H9 (cell line): ENCODE results near the gene HSPA4. TPM values are rescaled to one million over a fixed set of nuclear protein-coding genes. Genes with fewer than 3 reads are reported as not detected.

Experiments
- DNase-seq: peaks from one replicate; pipeline ENCODE4 v3.0.0-alpha.2; 2017
- H2AFZ ChIP-seq: one replicate; pipeline ENCODE4 v1.6.1; 2013; ENCODE audit warnings: mild to moderate bottlenecking, low read length, control low read depth, moderate library complexity
- H2AK5ac ChIP-seq: 2 replicates; pipeline ENCODE4 v1.6.1; 2013; ENCODE audit warnings: low read length, control low read depth, mixed read lengths; ENCODE audit not compliant: insufficient read length
- H2BK120ac ChIP-seq: one replicate; pipeline ENCODE4 v1.6.1; 2013; ENCODE audit warnings: low read depth, mild to moderate bottlenecking, low read length, control low read depth, inconsistent platforms; ENCODE audit not compliant: poor library complexity, severe bottlenecking
- H2BK12ac ChIP-seq: 2 replicates; pipeline ENCODE4 v1.6.1; 2013; ENCODE audit warnings: low read length, control low read depth, mixed read lengths, low read depth; ENCODE audit not compliant: insufficient read length
- H2BK15ac ChIP-seq: 2 replicates; pipeline ENCODE4 v1.6.1; 2013; ENCODE audit warnings: low read depth, low read length, control low read depth
- H2BK20ac ChIP-seq: one replicate; pipeline ENCODE4 v1.6.1; 2013; ENCODE audit warnings: low read depth, mild to moderate bottlenecking, low read length, control low read depth, inconsistent platforms; ENCODE audit not compliant: poor library complexity, severe bottlenecking
- H2BK5ac ChIP-seq: 2 replicates; pipeline ENCODE4 v1.6.1; 2013; ENCODE audit warnings: low read length, control low read depth, mixed read lengths; ENCODE audit not compliant: insufficient read length
- H3K14ac ChIP-seq: 2 replicates; pipeline ENCODE4 v1.6.1; 2013; ENCODE audit warnings: low read length, control low read depth; ENCODE audit not compliant: insufficient read depth
- H3K18ac ChIP-seq: 2 replicates; pipeline ENCODE4 v1.6.1; 2013; ENCODE audit warnings: low read depth, mild to moderate bottlenecking, mixed read lengths, low read length, control low read depth; ENCODE audit not compliant: insufficient read length
- H3K23ac ChIP-seq: 2 replicates; pipeline ENCODE4 v1.6.1; 2013; ENCODE audit warnings: low read length, control low read depth, mixed read lengths, low read depth; ENCODE audit not compliant: insufficient read length
- H3K23me2 ChIP-seq: 2 replicates; pipeline ENCODE4 v1.6.1; 2013; ENCODE audit warnings: low read depth, mild to moderate bottlenecking, mixed read lengths, low read length, control low read depth; ENCODE audit not compliant: insufficient read length, poor library complexity, severe bottlenecking
- H3K27ac ChIP-seq: 2 replicates; pipeline ENCODE4 v1.5.1; 2013; ENCODE audit warnings: low read length, control low read depth, mixed read lengths, low read depth; ENCODE audit not compliant: insufficient read length
- H3K27me3 ChIP-seq: 2 replicates; pipeline ENCODE4 v1.6.1; 2013; ENCODE audit warnings: low read length, control low read depth, inconsistent platforms; ENCODE audit not compliant: insufficient read depth
- H3K4ac ChIP-seq: 2 replicates; pipeline ENCODE4 v1.6.1; 2013; ENCODE audit warnings: low read depth, mild to moderate bottlenecking, control low read depth, inconsistent platforms, low read length, moderate library complexity
- H3K4me1 ChIP-seq: 2 replicates; pipeline ENCODE4 v1.6.1; 2013; ENCODE audit warnings: low read length, control low read depth, inconsistent platforms; ENCODE audit not compliant: insufficient read depth
- H3K4me2 ChIP-seq: 2 replicates; pipeline ENCODE4 v1.6.1; 2013; ENCODE audit warnings: low read length, control low read depth, mixed read lengths; ENCODE audit not compliant: insufficient read length, insufficient read depth
- H3K56ac ChIP-seq: 2 replicates; pipeline ENCODE4 v1.6.1; 2013; ENCODE audit warnings: low read depth, mild to moderate bottlenecking, mixed read lengths, low read length, control low read depth; ENCODE audit not compliant: insufficient read length
- H3K79me1 ChIP-seq: 2 replicates; pipeline ENCODE4 v1.6.1; 2013; ENCODE audit warnings: low read depth, mild to moderate bottlenecking, moderate library complexity, low read length, control low read depth, inconsistent platforms; ENCODE audit not compliant: insufficient read depth, poor library complexity, severe bottlenecking
- H3K79me2 ChIP-seq: 2 replicates; pipeline ENCODE4 v1.6.1; 2013; ENCODE audit warnings: low read length, control low read depth, inconsistent platforms; ENCODE audit not compliant: insufficient read depth
- H3K9ac ChIP-seq: 2 replicates; pipeline ENCODE4 v1.6.1; 2013; ENCODE audit warnings: low read length, control low read depth, mixed read lengths; ENCODE audit not compliant: insufficient read length; ENCODE audit errors: extremely low read depth
- H3K9me3 ChIP-seq: one replicate; pipeline ENCODE4 v1.6.1; 2013; ENCODE audit warnings: low read depth, low read length, inconsistent platforms; ENCODE audit not compliant: control insufficient read depth
- H3T11ph ChIP-seq: one replicate; pipeline ENCODE4 v1.6.1; 2013; ENCODE audit warnings: mild to moderate bottlenecking, low read length, control low read depth, inconsistent platforms
- H4K20me1 ChIP-seq: one replicate; pipeline ENCODE4 v1.6.1; 2013; ENCODE audit not compliant: control insufficient read depth, insufficient read length, insufficient read depth
- H4K5ac ChIP-seq: 2 replicates; pipeline ENCODE4 v1.6.1; 2013; ENCODE audit warnings: low read depth, mild to moderate bottlenecking, mixed read lengths, low read length, control low read depth; ENCODE audit not compliant: insufficient read length
- H4K8ac ChIP-seq: replicated peaks from 2 replicates; pipeline ENCODE4 v1.6.1; 2013; ENCODE audit warnings: low read length, control low read depth, mixed read lengths, low read depth; ENCODE audit not compliant: insufficient read length
- H4K91ac ChIP-seq: 2 replicates; pipeline ENCODE4 v1.6.1; 2013; ENCODE audit warnings: low read depth, mild to moderate bottlenecking, moderate library complexity, mixed read lengths, low read length, control low read depth; ENCODE audit not compliant: insufficient read length
- H3K27ac Mint-ChIP-seq, 3 experiments: 2 replicates in 2 of 3; 3 replicates in 1 of 3; pipeline ENCODE4 v1.8.0; 2020 to 2021; ENCODE audit warnings: mixed read lengths in 3 of 3, mild to moderate bottlenecking in 1 of 3, moderate library complexity in 1 of 3
- H3K27me3 Mint-ChIP-seq: 2 replicates; pipeline ENCODE4 v1.8.0; 2021; ENCODE audit warnings: low read depth, mild to moderate bottlenecking, moderate library complexity, mixed read lengths
- H3K36me3 Mint-ChIP-seq, 3 experiments: 2 replicates in 2 of 3; 3 replicates in 1 of 3; pipeline ENCODE4 v1.8.0; 2020 to 2021; ENCODE audit warnings: low read depth in 3 of 3, mixed read lengths in 3 of 3; ENCODE audit not compliant: insufficient read depth in 1 of 3
- H3K4me1 Mint-ChIP-seq, 2 experiments: 2 replicates each; pipeline ENCODE4 v1.8.0; 2020; ENCODE audit warnings: mixed read lengths in 2 of 2
- H3K4me3 Mint-ChIP-seq, 2 experiments: 2 replicates in 1 of 2; 3 replicates in 1 of 2; pipeline ENCODE4 v1.8.0; 2020 to 2021; ENCODE audit warnings: mild to moderate bottlenecking in 2 of 2, mixed read lengths in 2 of 2, moderate library complexity in 1 of 2
- H3K9me3 Mint-ChIP-seq, 2 experiments: 2 replicates in 1 of 2; 3 replicates in 1 of 2; pipeline ENCODE4 v1.8.0; 2020; ENCODE audit warnings: mild to moderate bottlenecking in 2 of 2, mixed read lengths in 2 of 2, moderate library complexity in 1 of 2
- WGBS: extraction: QIAGEN DNeasy Blood & Tissue Kit; methylation state at CpG from one replicate; pipeline ENCODE4 v1.1.7; 2013; ENCODE audit warnings: missing lambda C conversion rate, low lambda C conversion rate, mixed read lengths; ENCODE audit not compliant: insufficient read length; ENCODE audit errors: extremely low coverage; 5-methylcytosine and 5-hydroxymethylcytosine counted together
- total RNA-seq: library from RNA; stranded (reverse); gene quantifications from 2 replicates; pipeline ENCODE4 v1.2.1, GENCODE V29; 2021
- TF ChIP-seq, protein P1 (sequence below): fragments of 200-600 bp; sonication (generic); conservative IDR thresholded peaks from 3 replicates; pipeline ENCODE4 v1.8.0; 2021; ENCODE audit warnings: antibody characterized with exemption, mild to moderate bottlenecking

Gene HSPA4
- total RNA-seq, 1 experiment from 2014 or later, result 293 TPM

DNA sequence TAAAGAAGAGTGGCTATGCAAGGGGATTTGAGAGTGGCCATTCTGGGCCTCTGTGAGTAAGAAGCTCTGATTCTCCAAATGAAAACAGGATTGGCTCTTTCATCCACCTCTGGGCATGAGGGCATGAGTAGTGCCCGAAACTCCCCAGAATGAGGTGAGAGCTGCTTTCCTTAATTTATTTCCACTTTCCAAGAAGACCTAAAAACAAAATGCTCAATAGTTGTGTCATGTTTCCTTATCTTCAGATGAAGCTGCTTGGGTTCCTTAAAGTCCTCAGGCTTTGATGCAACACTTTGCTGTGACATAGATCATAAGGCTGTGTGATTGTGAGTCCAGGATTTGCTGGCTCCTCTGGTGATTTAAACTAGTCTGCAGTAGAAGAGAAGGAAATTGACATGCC, 22.4 kb upstream of the HSPA4 start:
- H4K5ac ChIP-seq, result no peak overlapping the region
- no peaks in the 10 kb centered on the region for H3K9me3 ChIP-seq
- no peak for DNase-seq
- H4K8ac ChIP-seq, result no peak overlapping the region
- TF ChIP-seq, protein P1, sequence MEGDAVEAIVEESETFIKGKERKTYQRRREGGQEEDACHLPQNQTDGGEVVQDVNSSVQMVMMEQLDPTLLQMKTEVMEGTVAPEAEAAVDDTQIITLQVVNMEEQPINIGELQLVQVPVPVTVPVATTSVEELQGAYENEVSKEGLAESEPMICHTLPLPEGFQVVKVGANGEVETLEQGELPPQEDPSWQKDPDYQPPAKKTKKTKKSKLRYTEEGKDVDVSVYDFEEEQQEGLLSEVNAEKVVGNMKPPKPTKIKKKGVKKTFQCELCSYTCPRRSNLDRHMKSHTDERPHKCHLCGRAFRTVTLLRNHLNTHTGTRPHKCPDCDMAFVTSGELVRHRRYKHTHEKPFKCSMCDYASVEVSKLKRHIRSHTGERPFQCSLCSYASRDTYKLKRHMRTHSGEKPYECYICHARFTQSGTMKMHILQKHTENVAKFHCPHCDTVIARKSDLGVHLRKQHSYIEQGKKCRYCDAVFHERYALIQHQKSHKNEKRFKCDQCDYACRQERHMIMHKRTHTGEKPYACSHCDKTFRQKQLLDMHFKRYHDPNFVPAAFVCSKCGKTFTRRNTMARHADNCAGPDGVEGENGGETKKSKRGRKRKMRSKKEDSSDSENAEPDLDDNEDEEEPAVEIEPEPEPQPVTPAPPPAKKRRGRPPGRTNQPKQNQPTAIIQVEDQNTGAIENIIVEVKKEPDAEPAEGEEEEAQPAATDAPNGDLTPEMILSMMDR, result no peak
- no peak overlapping the region for H3K9ac ChIP-seq
- WGBS, result no CpG with 5 or more reads among the region's 1 CpG
- H3K23ac ChIP-seq, result no peak overlapping the region
- Mint-ChIP-seq H3K36me3 (peaks cover 0 to under 1% (median 0%) of the 10 kb centered on the region in 3 experiments; a peak in 2 of 7 replicates), H3K4me1 (peaks cover 14 to 17% of the 10 kb centered on the region in 2 experiments), H3K4me3 (no peak overlapping the region), H3K27ac (no peak overlapping the region), H3K27me3 (no peaks in the 10 kb centered on the region), H3K9me3 (no peaks in the 10 kb centered on the region)
- no peak overlapping the region for H2AFZ ChIP-seq
- no peak overlapping the region for H3K56ac ChIP-seq
- H2BK12ac ChIP-seq, result no peak overlapping the region
- no peak overlapping the region for H2BK5ac ChIP-seq
- H3K23me2 ChIP-seq, result no peaks in the 10 kb centered on the region
- no peak overlapping the region for H2BK15ac ChIP-seq
- no peak overlapping the region for H2BK120ac ChIP-seq
- no peak overlapping the region for H3K14ac ChIP-seq
- no peak overlapping the region for H2AK5ac ChIP-seq
- no peak overlapping the region for H3K18ac ChIP-seq
- H3T11ph ChIP-seq, result no peak overlapping the region
- no peaks in the 10 kb centered on the region for H3K27me3 ChIP-seq
- H4K91ac ChIP-seq, result no peak overlapping the region
- no peaks in the 10 kb centered on the region for H4K20me1 ChIP-seq
- H3K4me2 ChIP-seq, result no peak overlapping the region
- no peaks in the 10 kb centered on the region for H3K79me1 ChIP-seq
- H3K4me1 ChIP-seq, result no peaks in the 10 kb centered on the region
- H3K27ac ChIP-seq, result no peak overlapping the region
- no peak overlapping the region for H3K4ac ChIP-seq
- H2BK20ac ChIP-seq, result no peak overlapping the region
- peaks cover 3% of the 10 kb centered on the region; the same call in 1 of the 2 replicates for H3K79me2 ChIP-seq
